T-helper 1 cell treated with Interleukin-12 subunit alpha and Interleukin-12 subunit beta and Interleukin-4 antibody, amounts not matched to agents 30 ng/mL and 1 ng/mL, for 36 hours (primary cell): ENCODE measurements around the gene CHD1L. TPM values are rescaled to one million over a fixed set of nuclear protein-coding genes. Genes with fewer than 3 reads are reported as not detected.
"Not testable (repeated sequence)": the region's sequence is repeated elsewhere in the genome, so short reads cannot be mapped to it uniquely, and the experiment has no call there.

ENCODE experiments used
- intact Hi-C: fragments of 100-400 bp; cut with micrococcal nuclease; formaldehyde crosslinking; loops from one replicate; pipeline ENCODE4 v1.15.1; 2024
- total RNA-seq: library from RNA; stranded (reverse); gene quantifications from 2 replicates; pipeline ENCODE4 v1.2.3, GENCODE V29; 2022

Gene CHD1L
- 51.2 and 56.6 TPM in 2 replicates for total RNA-seq

- intact Hi-C loops: loop anchor here (1.0 to 10.0 kb wide), 7 partner anchors 17 to 1092 kb away; partner anchors contain the start of genes FMO5 and PRKAB2
These were observed at the start of gene CHD1L for GRCh38 chr1:147242449-147243227. TSS of gene CHD1L (plus strand) at chr1:147242684. CDS start at chr1:147242704, 20 bp downstream.

GRCh38 chr1:147197324-147197723 lies 45.2 kb upstream of the CHD1L start:
- intact Hi-C loops: not testable (repeated sequence)

GRCh38 chr1:147201276-147201675 lies 41.2 kb upstream of the CHD1L start:
- intact Hi-C loops: no loop called here

- intact Hi-C loops: no loop called here
These were observed 40.7 kb upstream of the CHD1L start for GRCh38 chr1:147201786-147202185.

GRCh38 chr1:147202576-147202975 lies 39.9 kb upstream of the CHD1L start:
- intact Hi-C loops: no loop called here

- intact Hi-C loops: no loop called here
These were observed 38.4 kb upstream of the CHD1L start for GRCh38 chr1:147204080-147204479.

- intact Hi-C loops: no loop called here
These were observed 35.3 kb upstream of the CHD1L start for GRCh38 chr1:147207192-147207591.

- intact Hi-C loops: no loop called here
These were observed 33.9 kb upstream of the CHD1L start for GRCh38 chr1:147208619-147209018.

GRCh38 chr1:147209825-147210821 lies 32.4 kb upstream of the CHD1L start:
- intact Hi-C loops: no loop called here

GRCh38 chr1:147210987-147211386 lies 31.5 kb upstream of the CHD1L start:
- intact Hi-C loops: no loop called here

GRCh38 chr1:147211577-147211976 lies 30.9 kb upstream of the CHD1L start:
- intact Hi-C loops: no loop called here

GRCh38 chr1:147213271-147213670 lies 29.2 kb upstream of the CHD1L start:
- intact Hi-C loops: no loop called here

GRCh38 chr1:147214325-147214724 lies 28.2 kb upstream of the CHD1L start:
- intact Hi-C loops: no loop called here

GRCh38 chr1:147214842-147215539 lies 27.5 kb upstream of the CHD1L start:
- intact Hi-C loops: no loop called here

GRCh38 chr1:147215540-147215916 lies 27.0 kb upstream of the CHD1L start:
- intact Hi-C loops: no loop called here

GRCh38 chr1:147216124-147216523 lies 26.4 kb upstream of the CHD1L start:
- intact Hi-C loops: no loop called here

GRCh38 chr1:147217141-147217540 lies 25.3 kb upstream of the CHD1L start:
- intact Hi-C loops: no loop called here

- intact Hi-C loops: no loop called here
These were observed 23.9 kb upstream of the CHD1L start for GRCh38 chr1:147218606-147219005.

- intact Hi-C loops: no loop called here
These were observed 18.5 kb upstream of the CHD1L start for GRCh38 chr1:147223740-147224615.

GRCh38 chr1:147225193-147225730 lies 17.2 kb upstream of the CHD1L start, which contains the start of gene FMO5:
TSS of gene FMO5 (minus strand) at chr1:147225339. CDS start at chr1:147225029, 310 bp downstream.
- intact Hi-C loops: loop anchor here (1.0 kb wide), 2 partner anchors 17 to 53 kb away; partner anchors contain the start of genes CHD1L and PRKAB2
